HEK293 (cell line): ENCODE results near the gene DHRS3.

Experiments
- CTCF ChIA-PET: fragments of 350-600 bp; formaldehyde crosslinking; extraction: SDS; loops from one replicate; lab custom pipeline; 2021; ENCODE audit warnings: antibody characterized with exemption; lab: Yijun Ruan, JAX
- POLR2A ChIA-PET: fragments of 300-600 bp; formaldehyde crosslinking; extraction: SDS; loops from one replicate; lab custom pipeline; 2020; ENCODE audit warnings: antibody characterized with exemption, inconsistent platforms; lab: Yijun Ruan, JAX
- H3K27ac ChIP-seq: fragments of 200-500 bp; sonication (Bioruptor generic); 2 replicates; pipeline ENCODE4 v1.5.1; 2014; ENCODE audit warnings: low read depth, low read length, control low read depth, inconsistent platforms; ENCODE audit errors: extremely low read depth
- H3K36me3 ChIP-seq, 2 experiments: fragments of 200-500 bp in 1 of 2; sonication (Bioruptor generic) in 1 of 2; 1 replicate in 1 of 2; 2 replicates in 1 of 2; pipeline ENCODE4 v1.5.1; 2014 to 2017; ENCODE audit warnings: inconsistent platforms in 2 of 2, low read length in 2 of 2; ENCODE audit not compliant: control insufficient read depth in 2 of 2, insufficient read depth in 1 of 2
- H3K4me1 ChIP-seq: fragments of 200-500 bp; sonication (Bioruptor generic); 2 replicates; pipeline ENCODE4 v1.5.1; 2014; ENCODE audit warnings: mild to moderate bottlenecking, low read length, inconsistent platforms; ENCODE audit not compliant: control insufficient read depth, insufficient read depth
- H3K4me3 ChIP-seq: 2 replicates; pipeline ENCODE4 v1.5.1; 2011; ENCODE audit warnings: low read depth, mild to moderate bottlenecking, control low read depth, low read length, moderate library complexity
- H3K9me3 ChIP-seq: fragments of 200-500 bp; sonication (Bioruptor generic); 2 replicates; pipeline ENCODE4 v1.5.1; 2014; ENCODE audit warnings: low read depth, low read length, inconsistent platforms; ENCODE audit not compliant: control insufficient read depth, insufficient read depth
- FEZF1 ChIP-seq: fragments of 450-650 bp; formaldehyde crosslinking; IDR thresholded peaks from 2 replicates; pipeline ENCODE4 v1.5.1; 2016; ENCODE audit warnings: missing biosample characterization, missing genetic modification characterization
- MEIS1 ChIP-seq: sonication (generic); formaldehyde crosslinking; IDR thresholded peaks from 2 replicates; pipeline ENCODE4 v1.8.1; 2022; ENCODE audit warnings: missing genetic modification reagents, mild to moderate bottlenecking, borderline replicate concordance
- OVOL3 ChIP-seq: fragments of 450-650 bp; formaldehyde crosslinking; IDR thresholded peaks from 2 replicates; pipeline ENCODE4 v1.5.1; 2016; ENCODE audit warnings: missing biosample characterization, missing genetic modification characterization
- SP2 ChIP-seq: fragments of 450-650 bp; formaldehyde crosslinking; IDR thresholded peaks from 2 replicates; pipeline ENCODE4 v1.5.1; 2016; ENCODE audit warnings: missing biosample characterization, missing genetic modification characterization
- SP7 ChIP-seq: fragments of 450-650 bp; formaldehyde crosslinking; IDR thresholded peaks from 2 replicates; pipeline ENCODE4 v1.5.1; 2016; ENCODE audit warnings: missing biosample characterization, missing genetic modification characterization
- ZBTB8A ChIP-seq: fragments of 450-650 bp; formaldehyde crosslinking; IDR thresholded peaks from 2 replicates; pipeline ENCODE4 v1.5.1; 2016; ENCODE audit warnings: missing biosample characterization, missing genetic modification characterization
- ZFP41 ChIP-seq: fragments of 450-650 bp; formaldehyde crosslinking; IDR thresholded peaks from 2 replicates; pipeline ENCODE4 v1.5.1; 2016; ENCODE audit warnings: missing biosample characterization, missing genetic modification characterization, borderline replicate concordance
- ZNF112 ChIP-seq: fragments of 450-650 bp; formaldehyde crosslinking; IDR thresholded peaks from 2 replicates; pipeline ENCODE4 v1.5.0; 2017; ENCODE audit warnings: missing biosample characterization, missing genetic modification characterization
- ZNF140 ChIP-seq: fragments of 450-650 bp; formaldehyde crosslinking; IDR thresholded peaks from 2 replicates; pipeline ENCODE4 v1.5.1; 2016; ENCODE audit warnings: missing biosample characterization, missing genetic modification characterization
- ZNF248 ChIP-seq: fragments of 450-650 bp; formaldehyde crosslinking; IDR thresholded peaks from 2 replicates; pipeline ENCODE4 v1.5.1; 2017; ENCODE audit warnings: missing biosample characterization, missing genetic modification characterization
- ZNF302 ChIP-seq: fragments of 450-650 bp; formaldehyde crosslinking; IDR thresholded peaks from 2 replicates; pipeline ENCODE4 v1.5.1; 2016; ENCODE audit warnings: missing biosample characterization, missing genetic modification characterization, low read depth
- ZNF311 ChIP-seq: fragments of 450-650 bp; formaldehyde crosslinking; IDR thresholded peaks from 2 replicates; pipeline ENCODE4 v1.5.1; 2017; ENCODE audit warnings: missing biosample characterization, missing genetic modification characterization, borderline replicate concordance
- ZNF341 ChIP-seq: fragments of 450-650 bp; formaldehyde crosslinking; IDR thresholded peaks from 2 replicates; pipeline ENCODE4; 2016; ENCODE audit warnings: low read depth, missing biosample characterization, missing genetic modification characterization
- ZNF354C ChIP-seq: fragments of 450-650 bp; formaldehyde crosslinking; IDR thresholded peaks from 2 replicates; pipeline ENCODE4 v1.5.1; 2016; ENCODE audit warnings: missing biosample characterization, missing genetic modification characterization, low read depth, borderline replicate concordance
- ZNF366 ChIP-seq: fragments of 450-650 bp; formaldehyde crosslinking; conservative IDR thresholded peaks from 2 replicates; pipeline ENCODE4 v1.5.1; 2016; ENCODE audit warnings: missing biosample characterization, missing genetic modification characterization
- ZNF404 ChIP-seq: fragments of 450-650 bp; formaldehyde crosslinking; IDR thresholded peaks from 2 replicates; pipeline ENCODE4 v1.5.1; 2017; ENCODE audit warnings: missing biosample characterization, missing genetic modification characterization
- ZNF529 ChIP-seq: fragments of 450-650 bp; formaldehyde crosslinking; IDR thresholded peaks from 2 replicates; pipeline ENCODE4 v1.5.1; 2017; ENCODE audit warnings: missing genetic modification characterization, missing biosample characterization; ENCODE audit not compliant: insufficient replicate concordance
- ZNF585B ChIP-seq: fragments of 450-650 bp; formaldehyde crosslinking; IDR thresholded peaks from 2 replicates; pipeline ENCODE4 v1.5.1; 2016; ENCODE audit warnings: missing biosample characterization, missing genetic modification characterization
- ZNF623 ChIP-seq: fragments of 450-650 bp; formaldehyde crosslinking; IDR thresholded peaks from 2 replicates; pipeline ENCODE4 v1.5.1; 2016; ENCODE audit warnings: missing biosample characterization, missing genetic modification characterization
- ZNF629 ChIP-seq: fragments of 450-650 bp; formaldehyde crosslinking; IDR thresholded peaks from 2 replicates; pipeline ENCODE4 v1.5.1; 2017; ENCODE audit warnings: missing biosample characterization, missing genetic modification characterization
- ZNF660 ChIP-seq: fragments of 450-650 bp; IDR thresholded peaks from 2 replicates; pipeline ENCODE4 v1.5.1; 2018; ENCODE audit warnings: missing biosample characterization, mild to moderate bottlenecking, missing genetic modification characterization
- TF ChIP-seq, protein P1 (sequence below): fragments of 450-650 bp; formaldehyde crosslinking; IDR thresholded peaks from 2 replicates; pipeline ENCODE4 v1.5.1; 2017; ENCODE audit warnings: missing biosample characterization, mild to moderate bottlenecking, missing genetic modification characterization, moderate library complexity
- TF ChIP-seq, protein P2 (sequence below): fragments of 450-650 bp; formaldehyde crosslinking; IDR thresholded peaks from 2 replicates; pipeline ENCODE4 v1.5.1; 2016; ENCODE audit warnings: missing biosample characterization, missing genetic modification characterization
- TF ChIP-seq, protein P3 (sequence below): fragments of 450-650 bp; formaldehyde crosslinking; IDR thresholded peaks from 2 replicates; pipeline ENCODE4; 2016; ENCODE audit warnings: missing biosample characterization, missing genetic modification characterization
- TF ChIP-seq, protein P4 (sequence below): fragments of 450-650 bp; formaldehyde crosslinking; IDR thresholded peaks from 2 replicates; pipeline ENCODE4 v1.5.1; 2016; ENCODE audit warnings: missing biosample characterization, missing genetic modification characterization

The DHRS3 gene

DNA sequence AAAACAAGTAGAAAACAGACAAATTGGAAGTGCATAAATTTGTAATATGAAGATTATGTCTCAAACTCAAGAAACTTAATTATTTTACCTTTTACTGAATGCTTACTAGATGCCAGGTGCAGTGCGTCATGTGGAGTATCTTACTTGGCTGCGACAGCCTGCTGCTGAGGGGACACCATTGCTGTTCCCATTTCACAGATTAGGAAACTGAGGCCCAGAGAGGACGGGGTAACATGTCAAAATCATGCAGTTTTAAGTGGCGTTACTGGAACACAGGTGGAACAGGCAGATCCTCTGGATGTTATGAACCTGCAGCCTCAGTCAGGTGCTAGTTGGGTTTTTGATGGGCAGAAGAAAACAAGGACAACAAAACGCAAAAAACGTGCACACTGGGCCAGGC lies 7.3 kb upstream of the DHRS3 start:
- ChIA-PET POLR2A (no interaction called here), CTCF (no interaction called here)
- Histone ChIP-seq H3K4me3 (no peak overlapping the region), H3K27ac (no peak overlapping the region), H3K36me3 (no peaks in the 10 kb centered on the region), H3K9me3 (no peaks in the 10 kb centered on the region)
- no peak for TF ChIP-seq ZNF404
- TF ChIP-seq ZBTB8A (tag by site-specific recombination): no peak
- TF ChIP-seq ZNF140: no peak
- TF ChIP-seq SP2 (tag by site-specific recombination): no peak
- no peak for TF ChIP-seq MEIS1 (CRISPR knock-in tag)
- TF ChIP-seq, protein P1, sequence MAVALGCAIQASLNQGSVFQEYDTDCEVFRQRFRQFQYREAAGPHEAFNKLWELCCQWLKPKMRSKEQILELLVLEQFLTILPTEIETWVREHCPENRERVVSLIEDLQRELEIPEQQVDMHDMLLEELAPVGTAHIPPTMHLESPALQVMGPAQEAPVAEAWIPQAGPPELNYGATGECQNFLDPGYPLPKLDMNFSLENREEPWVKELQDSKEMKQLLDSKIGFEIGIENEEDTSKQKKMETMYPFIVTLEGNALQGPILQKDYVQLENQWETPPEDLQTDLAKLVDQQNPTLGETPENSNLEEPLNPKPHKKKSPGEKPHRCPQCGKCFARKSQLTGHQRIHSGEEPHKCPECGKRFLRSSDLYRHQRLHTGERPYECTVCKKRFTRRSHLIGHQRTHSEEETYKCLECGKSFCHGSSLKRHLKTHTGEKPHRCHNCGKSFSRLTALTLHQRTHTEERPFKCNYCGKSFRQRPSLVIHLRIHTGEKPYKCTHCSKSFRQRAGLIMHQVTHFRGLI (tag by site-specific recombination): no peak
- TF ChIP-seq, all 188 proteins: peak for 0
- H3K4me1 ChIP-seq: no peaks in the 10 kb centered on the region

DNA sequence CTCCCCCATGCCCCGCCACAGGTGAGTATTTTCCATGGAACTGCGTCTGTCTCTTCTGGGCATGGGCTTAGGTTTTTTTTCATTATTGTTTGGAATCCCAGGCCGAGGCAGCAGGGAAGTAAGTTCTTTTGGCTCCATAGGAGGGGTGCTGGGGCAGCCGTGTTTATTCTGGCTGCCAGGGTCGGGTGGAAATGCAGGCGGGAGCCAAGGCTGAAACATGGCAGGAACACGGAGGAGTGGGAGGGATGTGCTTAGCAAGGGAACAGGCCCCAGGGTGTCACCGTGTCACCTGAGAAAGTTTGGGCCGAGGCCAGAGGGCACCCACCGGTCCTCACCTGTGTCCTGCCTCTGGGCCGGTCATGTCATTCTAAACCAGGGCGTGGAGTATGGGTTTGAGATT lies 4.5 kb upstream of the DHRS3 start:
- H3K4me3 ChIP-seq: no peak overlapping the region
- no peaks in the 10 kb centered on the region for H3K9me3 ChIP-seq
- POLR2A ChIA-PET: no interaction called here
- H3K36me3 ChIP-seq: no peaks in the 10 kb centered on the region
- no peak for TF ChIP-seq OVOL3 (tag by site-specific recombination)
- no peak for TF ChIP-seq ZNF660
- no peak for TF ChIP-seq ZNF585B (tag by site-specific recombination)
- TF ChIP-seq ZNF354C (tag by site-specific recombination): no peak
- TF ChIP-seq ZFP41: no peak
- TF ChIP-seq, protein P2, sequence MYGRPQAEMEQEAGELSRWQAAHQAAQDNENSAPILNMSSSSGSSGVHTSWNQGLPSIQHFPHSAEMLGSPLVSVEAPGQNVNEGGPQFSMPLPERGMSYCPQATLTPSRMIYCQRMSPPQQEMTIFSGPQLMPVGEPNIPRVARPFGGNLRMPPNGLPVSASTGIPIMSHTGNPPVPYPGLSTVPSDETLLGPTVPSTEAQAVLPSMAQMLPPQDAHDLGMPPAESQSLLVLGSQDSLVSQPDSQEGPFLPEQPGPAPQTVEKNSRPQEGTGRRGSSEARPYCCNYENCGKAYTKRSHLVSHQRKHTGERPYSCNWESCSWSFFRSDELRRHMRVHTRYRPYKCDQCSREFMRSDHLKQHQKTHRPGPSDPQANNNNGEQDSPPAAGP (tag by site-specific recombination): no peak
- no peak for TF ChIP-seq ZNF311
- no peak for TF ChIP-seq ZNF112
- TF ChIP-seq MEIS1 (CRISPR knock-in tag): no peak
- TF ChIP-seq, protein P3, sequence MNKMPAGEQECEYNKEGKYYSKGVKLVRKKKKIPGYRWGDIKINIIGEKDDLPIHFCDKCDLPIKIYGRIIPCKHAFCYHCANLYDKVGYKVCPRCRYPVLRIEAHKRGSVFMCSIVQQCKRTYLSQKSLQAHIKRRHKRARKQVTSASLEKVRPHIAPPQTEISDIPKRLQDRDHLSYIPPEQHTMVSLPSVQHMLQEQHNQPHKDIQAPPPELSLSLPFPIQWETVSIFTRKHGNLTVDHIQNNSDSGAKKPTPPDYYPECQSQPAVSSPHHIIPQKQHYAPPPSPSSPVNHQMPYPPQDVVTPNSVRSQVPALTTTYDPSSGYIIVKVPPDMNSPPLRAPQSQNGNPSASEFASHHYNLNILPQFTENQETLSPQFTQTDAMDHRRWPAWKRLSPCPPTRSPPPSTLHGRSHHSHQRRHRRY (tag by site-specific recombination): no peak
- no peak for TF ChIP-seq ZNF302
- no peak for TF ChIP-seq FEZF1 (tag by site-specific recombination)
- no peak for TF ChIP-seq SP7 (tag by site-specific recombination)
- TF ChIP-seq, all 188 proteins: peak for 0
- Histone ChIP-seq H3K27ac (no peak overlapping the region), H3K4me1 (peaks cover 5% of the 10 kb centered on the region)
- CTCF ChIA-PET: interaction anchor here (0.6 to 4.6 kb wide), 2 partner anchors 93 to 309 kb away, joined by 6 to 45 read pairs; no protein-coding TSS in a partner anchor

DNA sequence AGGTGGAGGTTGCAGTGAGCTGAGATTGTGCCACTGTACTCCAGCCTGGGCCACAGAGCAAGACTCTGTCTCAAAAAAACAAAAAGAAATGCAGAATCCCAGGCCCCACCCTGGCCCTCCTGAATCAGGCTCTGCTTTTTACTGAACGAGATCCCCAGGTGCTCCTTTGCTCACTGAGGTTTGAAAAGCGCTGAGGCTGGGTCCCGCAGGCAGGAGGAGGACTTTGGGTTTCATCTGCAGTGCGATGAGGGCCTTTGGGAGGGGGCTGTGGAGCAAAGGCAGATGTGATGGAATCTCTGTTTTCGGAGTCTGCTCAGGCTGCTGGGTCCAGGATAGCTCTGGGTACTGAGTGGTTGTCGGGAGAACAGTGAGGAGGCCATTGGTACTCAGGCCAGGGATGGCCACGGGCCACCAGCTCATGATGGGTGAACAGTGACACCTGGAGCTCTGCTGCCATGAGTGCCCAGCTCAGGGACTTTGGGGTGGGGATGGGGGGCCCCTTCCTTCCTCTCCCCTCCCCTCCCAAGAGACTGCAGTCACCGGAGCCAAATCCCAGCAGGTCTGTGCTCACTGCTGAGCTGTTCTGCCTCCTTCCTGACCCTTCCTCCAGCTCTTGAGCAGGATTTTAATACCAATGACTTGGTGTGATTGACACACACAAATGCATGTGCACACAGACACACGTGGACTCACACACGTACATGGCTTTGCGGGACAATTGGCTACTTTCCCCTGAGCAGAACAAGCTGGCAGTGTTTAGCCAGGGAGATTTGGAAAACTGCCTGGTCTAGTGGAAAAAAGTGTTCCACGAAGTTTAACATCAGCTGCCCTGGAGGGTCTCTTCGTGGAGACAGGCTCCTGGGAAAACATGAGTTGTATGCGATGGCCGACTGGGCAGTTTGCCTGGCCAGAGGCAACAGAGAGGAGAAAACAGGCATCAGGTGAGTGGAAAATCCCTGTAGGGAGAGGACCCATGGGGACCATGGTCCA lies 3.6 kb upstream of the DHRS3 start:
- Histone ChIP-seq H3K27ac (no peak overlapping the region), H3K4me3 (no peak overlapping the region), H3K4me1 (peaks cover 5% of the 10 kb centered on the region), H3K9me3 (no peaks in the 10 kb centered on the region), H3K36me3 (no peaks in the 10 kb centered on the region)
- no peak for TF ChIP-seq ZNF366 (tag by site-specific recombination)
- TF ChIP-seq ZNF341 (tag by site-specific recombination): no peak
- no peak for TF ChIP-seq ZNF248 (tag by site-specific recombination)
- no peak for TF ChIP-seq ZNF623 (tag by site-specific recombination)
- TF ChIP-seq, protein P4, sequence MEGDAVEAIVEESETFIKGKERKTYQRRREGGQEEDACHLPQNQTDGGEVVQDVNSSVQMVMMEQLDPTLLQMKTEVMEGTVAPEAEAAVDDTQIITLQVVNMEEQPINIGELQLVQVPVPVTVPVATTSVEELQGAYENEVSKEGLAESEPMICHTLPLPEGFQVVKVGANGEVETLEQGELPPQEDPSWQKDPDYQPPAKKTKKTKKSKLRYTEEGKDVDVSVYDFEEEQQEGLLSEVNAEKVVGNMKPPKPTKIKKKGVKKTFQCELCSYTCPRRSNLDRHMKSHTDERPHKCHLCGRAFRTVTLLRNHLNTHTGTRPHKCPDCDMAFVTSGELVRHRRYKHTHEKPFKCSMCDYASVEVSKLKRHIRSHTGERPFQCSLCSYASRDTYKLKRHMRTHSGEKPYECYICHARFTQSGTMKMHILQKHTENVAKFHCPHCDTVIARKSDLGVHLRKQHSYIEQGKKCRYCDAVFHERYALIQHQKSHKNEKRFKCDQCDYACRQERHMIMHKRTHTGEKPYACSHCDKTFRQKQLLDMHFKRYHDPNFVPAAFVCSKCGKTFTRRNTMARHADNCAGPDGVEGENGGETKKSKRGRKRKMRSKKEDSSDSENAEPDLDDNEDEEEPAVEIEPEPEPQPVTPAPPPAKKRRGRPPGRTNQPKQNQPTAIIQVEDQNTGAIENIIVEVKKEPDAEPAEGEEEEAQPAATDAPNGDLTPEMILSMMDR: no peak
- no peak for TF ChIP-seq ZNF629
- TF ChIP-seq ZNF529 (tag by site-specific recombination): no peak
- CTCF ChIA-PET: interaction anchor here (0.6 to 4.6 kb wide), 11 partner anchors 19 to 497 kb away, joined by 3 to 45 read pairs (median 4); no protein-coding TSS in a partner anchor
- POLR2A ChIA-PET: no interaction called here
